Keratinocyte (primary cell): ENCODE data around the gene TTC1.

ENCODE experiments used
- CTCF ChIP-seq, 3 experiments: IDR thresholded peaks in 1 of 3; conservative IDR thresholded peaks in 1 of 3; optimal IDR thresholded peaks in 1 of 3; 2 replicates in 2 of 3; 3 replicates in 1 of 3; pipeline versions ENCODE3 to v1.5.1; 2011; ENCODE audit warnings: low read length in 3 of 3, mild to moderate bottlenecking in 3 of 3, moderate library complexity in 2 of 3, control low read depth in 1 of 3, inconsistent platforms in 1 of 3; ENCODE audit not compliant: insufficient read depth in 2 of 3; ENCODE audit errors: extremely low read depth in 1 of 3
- EZH2 ChIP-seq: IDR thresholded peaks from one replicate; pipeline ENCODE4 v1.6.1; 2012; ENCODE audit warnings: inconsistent platforms, mild to moderate bottlenecking, low read length, moderate library complexity

GRCh38 chr5:160105686-160106360 lies 96.9 kb downstream of the TTC1 start:
- TF ChIP-seq CTCF (optimal IDR thresholded peaks at IDR 0.05 in 1 of 3, IDR thresholded peaks at IDR 0.05 in 1 of 3, conservative IDR thresholded peaks at IDR 0.05 in 1 of 3; ENCODE audit: extremely low read depth in 1 of 3, insufficient read depth in 2 of 3, low read length in 3 of 3) (no peak), EZH2 (no peak)
